Stimulated activated CD4-positive, alpha-beta T cell treated with anti-CD3 and anti-CD28 coated beads, Interleukin-4, amount 100 ng/mL, for 48 hours (primary cell): ENCODE results near the gene HDAC9.

ENCODE experiments used
- DNase-seq, 2 donors: peaks; one replicate each; pipeline ENCODE4 v3.0.0-alpha.2; 2020; ENCODE audit warnings: low read depth in 2 of 2

The HDAC9 gene

GRCh38 chr7:18786796-18787195, 291.2 kb downstream of the HDAC9 start:
- no peak for DNase-seq

GRCh38 chr7:18788026-18788425, 292.5 kb downstream of the HDAC9 start:
- DNase-seq, result no peak

GRCh38 chr7:18792871-18793595, 297.5 kb downstream of the HDAC9 start:
- no peak for DNase-seq

GRCh38 chr7:18796216-18796615, 300.7 kb downstream of the HDAC9 start:
- no peak for DNase-seq

- DNase-seq, result no peak
Observed at GRCh38 chr7:18798088-18798906, 302.7 kb downstream of the HDAC9 start.

- no peak for DNase-seq
Observed at GRCh38 chr7:18799899-18800298, 304.4 kb downstream of the HDAC9 start.

GRCh38 chr7:18803923-18804322, 308.4 kb downstream of the HDAC9 start:
- no peak for DNase-seq

- no peak for DNase-seq
Observed at GRCh38 chr7:18806177-18806576, 310.6 kb downstream of the HDAC9 start.

GRCh38 chr7:18808026-18808425, 312.5 kb downstream of the HDAC9 start:
- no peak for DNase-seq

GRCh38 chr7:18815261-18815960, 319.9 kb downstream of the HDAC9 start:
- DNase-seq, result no peak

GRCh38 chr7:18820981-18821380, 325.4 kb downstream of the HDAC9 start:
- no peak for DNase-seq

- no peak for DNase-seq
Observed at GRCh38 chr7:18821554-18821953, 326.0 kb downstream of the HDAC9 start.

GRCh38 chr7:18824157-18824556, 328.6 kb downstream of the HDAC9 start:
- no peak for DNase-seq

- no peak for DNase-seq
Observed at GRCh38 chr7:18828260-18828993, 332.9 kb downstream of the HDAC9 start.

- no peak for DNase-seq
Observed at GRCh38 chr7:18828994-18829857, 333.7 kb downstream of the HDAC9 start.

- DNase-seq, result no peak
Observed at GRCh38 chr7:18829858-18830285, 334.3 kb downstream of the HDAC9 start.

- no peak for DNase-seq
Observed at GRCh38 chr7:18831419-18831818, 335.9 kb downstream of the HDAC9 start.

- DNase-seq, result no peak
Observed at GRCh38 chr7:18831943-18832342, 336.4 kb downstream of the HDAC9 start.

GRCh38 chr7:18834577-18834976, 339.0 kb downstream of the HDAC9 start:
- no peak for DNase-seq

GRCh38 chr7:18835001-18835690, 339.6 kb downstream of the HDAC9 start:
- DNase-seq, result no peak
